Epidermal melanocyte (primary cell): ENCODE results near the gene CDH2.

Source experiments
- DNase-seq: peaks from one replicate; pipeline ENCODE4 v3.0.0; 2011; ENCODE audit warnings: low spot score; ENCODE audit not compliant: insufficient read length

The CDH2 gene

DNA sequence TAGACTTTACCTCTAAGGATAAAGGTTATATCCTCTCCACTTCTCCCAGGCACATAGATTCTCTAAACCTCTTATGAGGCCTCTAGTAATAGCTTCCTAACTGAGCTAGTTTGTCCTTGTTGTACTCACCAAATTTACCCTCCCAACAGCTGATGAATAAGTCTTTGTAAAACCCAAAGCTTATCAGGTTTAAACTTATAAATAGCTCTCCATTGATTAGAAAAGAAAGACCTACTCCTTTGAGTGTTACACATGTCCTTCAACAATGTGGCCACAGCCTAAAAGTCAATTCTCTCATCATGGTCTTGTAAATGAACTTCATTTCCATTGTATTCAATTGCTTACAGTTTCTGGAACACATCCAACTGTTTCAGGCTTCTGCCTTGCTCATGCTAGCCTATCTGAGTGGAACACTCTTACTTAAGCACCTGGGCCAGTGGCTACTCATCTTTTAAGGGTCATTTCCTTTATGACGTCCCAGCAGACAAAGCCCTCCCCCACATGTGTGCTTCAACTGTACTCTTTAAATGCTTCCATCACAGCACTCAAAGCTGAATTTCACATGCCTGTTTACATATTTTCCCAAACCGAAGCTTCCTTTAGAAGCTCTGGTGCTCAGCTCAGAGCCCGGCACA lies 131.6 kb downstream of the CDH2 start:
- no peak for DNase-seq

DNA sequence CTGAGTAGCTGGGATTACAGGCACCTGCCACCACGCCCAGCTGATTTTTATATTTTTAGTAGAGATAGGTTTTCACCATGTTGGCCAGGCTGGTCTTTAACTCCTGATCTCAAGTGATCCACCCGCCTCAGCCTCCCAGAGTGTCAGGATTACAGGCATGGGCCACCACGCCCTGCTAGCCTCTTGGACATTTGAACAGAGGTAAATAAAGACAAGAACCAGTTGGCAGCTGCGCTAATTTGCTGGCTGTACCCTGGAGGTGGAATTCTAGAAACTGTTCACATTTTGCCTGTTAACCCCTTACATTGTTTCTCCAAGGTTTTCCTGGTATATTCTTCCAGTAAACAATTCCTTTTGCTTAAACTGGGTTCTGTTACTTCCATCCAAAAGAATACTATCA lies 132.9 kb downstream of the CDH2 start:
- no peak for DNase-seq

DNA sequence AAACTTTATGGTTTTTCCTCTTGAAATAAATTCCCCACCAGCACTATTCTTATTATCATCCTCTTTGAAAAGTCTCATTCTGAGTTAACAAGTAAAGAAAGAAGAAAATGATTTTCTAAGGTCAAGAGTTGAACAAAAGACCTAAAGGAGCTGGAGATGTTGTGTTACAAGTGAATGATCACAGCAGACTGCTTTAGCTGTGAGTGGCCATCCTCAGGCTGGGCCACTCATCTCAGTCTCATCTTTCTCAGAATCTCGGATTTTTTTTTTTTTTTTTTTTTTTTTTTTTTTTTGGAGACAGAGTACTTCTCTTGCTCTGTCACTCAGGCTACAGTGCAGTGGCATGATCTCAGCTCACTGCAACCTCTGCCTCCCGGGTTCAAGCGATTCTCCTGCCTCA lies 133.3 kb downstream of the CDH2 start:
- no peak for DNase-seq

DNA sequence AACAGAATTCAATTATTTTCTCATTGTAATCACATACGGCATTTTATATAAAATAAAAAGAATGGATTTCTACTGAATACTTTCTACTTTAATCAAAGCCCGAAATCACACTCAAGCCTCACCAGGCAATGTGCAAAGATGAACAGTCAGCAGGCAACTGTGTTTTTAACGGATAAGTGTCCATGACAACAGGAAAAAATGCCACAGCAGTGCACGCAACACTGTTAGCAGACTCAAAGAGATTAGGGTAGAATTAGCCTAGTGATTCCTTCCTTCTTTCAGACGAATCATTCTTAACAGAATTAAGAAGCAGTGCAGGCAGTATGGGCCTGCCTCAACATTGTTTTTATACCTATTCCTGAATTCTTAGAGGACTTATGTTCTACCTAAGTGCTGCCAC lies 135.6 kb downstream of the CDH2 start:
- DNase-seq, result no peak

DNA sequence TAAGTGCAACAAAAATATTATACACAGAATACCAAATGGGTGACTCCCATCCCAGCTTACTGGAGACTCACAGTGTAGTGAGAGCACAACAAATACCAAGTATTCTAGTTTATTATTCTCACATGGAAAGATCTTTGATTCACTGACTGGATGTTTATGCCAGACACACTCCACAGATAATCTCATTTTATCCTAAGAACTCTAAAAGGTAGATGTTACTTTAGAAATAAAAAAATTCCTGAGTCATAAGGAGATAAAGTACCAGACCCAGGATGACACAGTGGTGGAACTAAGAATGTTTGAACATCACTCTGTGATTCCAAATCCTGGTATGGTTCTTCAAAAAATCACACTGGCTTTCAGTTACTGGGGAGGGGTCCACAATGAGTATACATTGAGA lies 136.2 kb downstream of the CDH2 start:
- DNase-seq, result no peak

DNA sequence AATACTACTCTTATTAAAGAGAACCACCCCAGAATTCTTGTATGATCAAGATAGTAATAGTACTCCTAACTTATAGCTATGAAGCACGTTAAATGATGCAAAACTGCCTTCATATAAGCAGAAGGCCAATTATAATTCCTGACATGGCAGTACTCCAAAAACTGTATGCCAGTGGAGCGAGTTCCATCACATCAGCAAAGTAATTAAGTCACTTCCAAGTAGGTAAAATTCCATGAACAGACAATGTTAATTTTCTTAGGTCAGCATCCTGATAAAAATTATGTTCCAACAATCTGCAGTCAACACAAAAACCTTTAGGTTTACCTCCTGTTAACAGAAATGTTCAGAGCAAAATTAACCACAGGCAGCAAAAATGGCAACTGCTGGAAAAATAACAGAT lies 136.7 kb downstream of the CDH2 start:
- DNase-seq, result no peak

DNA sequence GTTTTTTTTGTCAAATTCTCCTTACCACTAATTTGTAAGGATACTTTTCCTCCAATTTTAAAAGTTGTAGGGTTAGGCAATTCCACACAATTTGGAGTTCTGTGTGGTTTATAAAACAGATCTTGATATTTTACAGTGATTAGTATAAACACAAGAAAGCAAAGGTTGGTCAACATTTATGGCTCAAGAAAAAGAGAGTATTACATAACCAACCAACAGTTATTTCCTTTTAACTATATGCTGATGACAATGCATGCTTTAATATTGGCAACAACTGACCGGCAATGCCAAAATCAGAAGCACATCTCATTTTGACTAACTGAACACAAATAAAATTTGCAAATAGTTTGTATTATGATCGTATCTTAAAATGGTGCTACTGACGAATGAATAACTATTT lies 137.2 kb downstream of the CDH2 start:
- DNase-seq, result no peak

DNA sequence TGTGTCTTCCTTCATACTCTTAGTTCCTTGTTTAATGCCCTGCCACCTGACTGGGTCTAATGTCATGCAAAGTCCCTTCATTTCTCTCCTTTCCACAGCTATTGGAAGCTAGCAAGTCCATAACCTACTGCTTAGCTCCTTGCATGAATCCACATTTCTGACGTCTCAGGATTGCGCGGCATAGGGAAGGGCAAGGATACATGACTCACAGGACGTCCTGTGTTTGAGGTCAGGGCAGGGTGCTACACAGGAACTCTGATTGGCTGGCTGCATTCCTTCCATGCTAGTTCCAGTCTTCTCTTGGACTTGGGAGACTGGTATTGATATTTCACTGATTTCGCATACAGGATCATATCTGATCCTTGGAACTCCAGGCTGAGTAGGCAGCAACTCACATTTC lies 137.9 kb downstream of the CDH2 start:
- no peak for DNase-seq

DNA sequence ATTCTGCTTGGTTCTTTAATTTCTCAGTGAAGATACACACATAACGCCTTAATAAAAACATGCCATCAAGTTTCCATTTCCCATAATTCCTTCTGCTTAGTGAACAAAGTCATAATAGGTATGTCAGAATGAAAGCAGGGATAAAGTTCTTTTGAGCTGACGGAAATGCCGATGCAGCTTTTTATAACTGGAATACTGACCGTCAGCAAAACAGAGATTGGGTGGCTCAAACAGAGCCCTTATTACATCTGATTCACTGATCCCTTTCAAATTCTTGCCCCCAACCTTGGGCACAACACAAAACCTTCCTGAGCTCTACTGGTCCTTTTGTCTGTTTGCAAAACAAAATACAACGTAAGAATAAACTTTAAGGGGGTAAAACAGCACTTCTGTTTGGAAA lies 140.4 kb downstream of the CDH2 start:
- DNase-seq, result no peak

DNA sequence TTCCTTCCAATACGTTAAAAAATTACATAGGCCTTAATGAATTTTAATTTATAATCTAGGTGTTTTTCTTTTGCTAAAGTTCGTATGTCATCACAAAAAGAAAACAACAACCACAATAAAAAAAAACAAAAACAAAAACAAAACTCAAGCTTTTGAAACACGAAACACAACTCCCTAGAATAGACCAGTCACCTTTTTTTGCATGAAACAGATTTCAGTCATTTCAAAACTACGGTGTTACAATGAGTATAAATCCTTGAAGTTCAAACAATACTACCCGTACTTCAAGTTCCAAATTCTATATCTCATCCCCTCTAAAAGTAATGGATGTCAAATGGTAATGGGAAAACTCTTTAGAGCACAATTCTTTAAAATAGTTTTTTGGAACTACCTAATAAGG lies 142.4 kb downstream of the CDH2 start:
- DNase-seq, result no peak

DNA sequence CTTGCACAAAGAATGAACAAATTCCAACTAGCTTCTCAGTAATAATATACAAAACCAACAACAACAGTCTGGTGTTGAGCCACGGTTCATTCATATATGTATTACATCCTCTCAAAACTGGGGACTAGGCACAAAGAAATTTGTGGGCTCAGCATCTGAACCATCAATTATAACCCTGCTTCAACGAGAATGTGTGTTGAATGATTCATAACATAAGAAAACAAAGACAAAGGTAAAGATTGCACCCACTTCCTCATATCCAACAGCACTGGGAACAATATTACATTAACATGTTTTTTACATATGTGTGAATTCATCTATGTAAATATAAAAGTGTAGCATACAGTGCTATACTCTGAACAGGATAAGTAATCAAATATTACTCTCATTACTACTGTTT lies 144.8 kb downstream of the CDH2 start:
- no peak for DNase-seq

DNA sequence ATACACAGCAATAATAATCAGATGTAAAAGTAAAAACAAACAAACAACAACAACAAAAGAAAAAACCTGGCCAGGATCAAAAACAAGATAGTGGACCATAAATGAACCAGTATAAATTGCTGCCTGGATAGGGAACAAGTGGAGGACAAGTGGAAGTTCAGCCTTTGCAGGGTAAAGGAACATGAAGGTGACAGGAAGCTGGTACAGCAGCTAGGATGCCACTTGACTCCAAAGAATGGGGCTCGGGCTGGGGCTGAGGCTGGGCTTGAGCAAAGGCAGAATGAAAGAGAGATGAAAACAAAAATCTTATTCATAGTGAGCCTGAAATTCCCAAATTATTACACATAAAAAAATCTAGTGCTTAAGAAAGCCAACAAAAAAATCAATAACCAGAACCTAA lies 146.5 kb downstream of the CDH2 start:
- DNase-seq, result no peak

DNA sequence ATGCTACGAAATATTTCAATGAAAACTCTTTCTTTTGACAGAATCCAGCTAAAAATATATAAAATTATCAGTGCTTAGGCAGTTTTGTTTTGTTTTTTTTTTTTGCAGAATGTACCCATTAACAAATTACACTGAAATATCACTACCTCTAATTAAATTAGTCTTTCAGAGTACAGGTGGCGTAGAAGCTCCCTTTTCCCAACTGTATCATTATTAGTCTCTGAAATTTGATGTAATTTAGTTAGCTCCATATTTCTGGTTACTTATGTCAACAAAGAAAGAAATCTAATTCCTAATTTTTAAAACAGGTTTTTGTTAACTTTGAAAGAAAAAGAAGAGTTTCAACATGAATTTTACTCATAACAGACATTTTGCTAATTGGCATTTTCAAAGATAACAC lies 149.2 kb downstream of the CDH2 start:
- no peak for DNase-seq

DNA sequence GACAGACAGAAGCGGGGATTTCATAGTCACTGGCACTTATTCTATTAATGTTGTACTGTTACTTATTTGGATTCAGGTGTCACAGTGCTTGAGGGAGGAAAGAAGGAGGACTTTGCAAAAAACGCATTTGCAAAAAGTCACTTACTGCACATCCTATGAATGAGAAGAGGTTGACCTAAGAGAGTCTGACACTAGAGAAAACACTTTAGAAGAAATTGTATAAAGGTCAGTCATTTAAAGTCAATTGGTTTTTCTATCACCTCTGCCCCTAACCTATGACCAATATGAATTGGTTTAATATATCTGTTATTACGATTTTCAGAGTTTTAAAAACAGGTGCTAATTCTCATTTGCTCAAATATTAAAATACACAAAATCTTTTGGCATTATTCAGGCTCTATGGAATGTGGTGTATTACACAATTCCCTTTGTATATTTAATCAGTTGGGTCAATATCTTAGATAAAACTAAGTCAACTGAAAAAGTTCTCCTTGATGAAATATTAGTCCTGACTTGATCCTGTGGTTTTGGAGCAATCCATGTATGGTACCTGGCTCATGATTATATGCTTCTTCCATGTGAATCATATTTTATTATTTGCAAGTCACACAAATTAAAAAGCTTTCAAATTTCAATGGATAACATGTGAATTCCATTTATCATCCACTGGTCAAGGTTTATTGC lies 157.4 kb downstream of the CDH2 start:
- DNase-seq, result no peak

DNA sequence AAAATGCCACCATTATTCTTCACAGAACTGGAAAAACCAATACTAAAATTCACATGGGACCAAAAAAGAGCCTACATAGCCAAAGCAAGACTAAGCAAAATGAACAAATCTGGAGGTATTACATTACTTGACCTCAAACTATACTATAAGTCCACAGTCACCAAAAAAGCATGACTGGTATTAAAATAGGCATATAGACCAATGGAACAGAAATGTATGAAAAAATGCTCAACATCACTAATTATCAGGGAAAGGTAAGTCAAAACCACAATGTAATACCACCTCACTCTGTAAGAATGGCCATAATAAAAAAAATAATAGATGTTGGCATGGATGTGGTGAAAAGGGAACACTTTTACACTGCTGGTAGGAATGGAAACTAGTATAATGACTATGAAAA lies 158.6 kb downstream of the CDH2 start:
- DNase-seq, result no peak

DNA sequence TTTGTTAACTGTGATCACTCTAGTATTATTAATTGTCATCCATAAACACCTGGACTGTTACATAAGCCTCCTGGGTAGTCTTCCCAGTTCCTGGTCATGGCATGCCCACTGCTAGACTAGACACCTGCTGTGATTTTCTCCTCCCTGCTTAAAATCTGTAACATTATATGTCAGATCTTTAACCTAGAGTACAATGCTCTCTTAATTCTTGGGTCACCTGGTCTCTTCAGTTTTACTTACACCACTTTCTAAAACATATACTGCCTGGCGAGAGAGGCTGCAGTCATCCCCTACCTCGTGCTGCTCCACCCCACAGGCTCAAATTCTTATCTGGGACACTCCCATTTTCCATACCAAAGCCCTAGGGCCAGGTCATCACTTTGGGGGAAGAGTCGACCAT lies 161.3 kb downstream of the CDH2 start:
- DNase-seq, result no peak

DNA sequence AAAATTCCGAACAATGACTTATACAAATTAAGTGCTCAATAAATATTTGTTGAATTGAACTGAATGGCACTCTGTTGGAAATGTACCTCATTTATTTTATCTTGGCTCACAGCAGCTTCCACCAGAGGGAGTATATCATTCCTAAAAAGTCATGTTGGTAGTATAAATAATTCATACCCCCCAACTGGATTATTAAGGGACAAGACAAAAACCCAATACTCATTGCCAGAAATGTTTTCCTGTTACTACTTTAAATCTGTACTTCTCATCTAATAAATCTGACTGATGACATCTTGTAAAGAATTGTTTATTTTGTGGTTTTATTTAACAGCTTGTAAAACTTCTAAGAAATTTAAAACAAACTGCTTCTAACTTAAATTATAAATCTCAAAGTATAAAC lies 163.9 kb downstream of the CDH2 start:
- no peak for DNase-seq

DNA sequence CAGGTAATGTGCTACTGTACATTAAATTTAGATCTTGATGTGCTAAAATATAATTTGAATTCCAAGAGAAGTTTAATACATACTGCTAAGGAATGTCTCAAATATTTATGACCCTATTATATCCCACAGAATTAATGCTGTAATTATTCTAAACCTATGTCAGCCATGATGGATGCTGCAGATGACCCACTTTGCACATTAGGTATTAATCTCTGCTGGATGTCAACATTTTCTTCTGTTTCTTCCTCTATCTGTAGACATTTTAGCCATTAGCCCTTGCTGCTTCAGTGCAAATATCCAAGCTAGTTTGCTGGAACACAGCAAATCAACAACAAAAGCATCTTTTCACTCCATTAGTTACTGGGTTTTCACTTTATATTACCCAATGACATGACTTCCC lies 164.6 kb downstream of the CDH2 start:
- no peak for DNase-seq

DNA sequence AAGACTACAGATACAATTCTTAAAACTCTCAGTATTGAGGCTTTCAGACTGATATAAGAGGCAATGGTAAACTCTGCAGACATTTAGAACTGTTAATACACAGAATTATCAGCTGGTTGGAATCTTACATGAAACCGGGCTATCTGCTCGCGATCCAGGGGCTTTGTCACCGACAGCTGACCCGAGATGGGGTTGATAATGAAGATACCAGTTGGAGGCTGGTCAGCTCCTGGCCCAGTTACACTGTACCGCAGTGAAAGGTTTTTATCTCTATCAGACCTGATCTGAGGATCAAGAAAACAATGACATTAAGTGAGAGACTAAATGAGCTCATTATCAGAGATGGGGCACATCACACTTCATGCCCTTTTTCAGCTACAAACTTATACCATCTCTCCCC lies 167.3 kb downstream of the CDH2 start:
- no peak for DNase-seq

DNA sequence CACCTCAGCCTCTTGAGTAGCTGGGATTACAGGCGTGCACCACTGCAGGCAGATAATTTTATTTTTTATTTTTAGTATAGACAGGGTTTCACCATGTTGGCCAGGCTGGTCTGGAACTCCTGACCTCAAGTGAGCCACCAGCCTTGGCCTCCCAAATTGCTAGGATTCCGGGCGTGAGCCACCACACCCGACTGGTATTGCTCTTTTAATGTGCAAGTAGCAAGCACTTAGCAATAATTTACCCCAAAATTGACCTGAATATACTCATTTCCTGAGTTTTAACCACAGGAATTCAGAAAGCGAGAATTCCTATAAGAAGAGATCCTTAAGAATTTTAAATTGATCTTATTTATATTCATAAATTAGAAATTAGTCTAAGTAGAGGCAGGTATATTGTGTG lies 169.1 kb downstream of the CDH2 start:
- no peak for DNase-seq

DNA sequence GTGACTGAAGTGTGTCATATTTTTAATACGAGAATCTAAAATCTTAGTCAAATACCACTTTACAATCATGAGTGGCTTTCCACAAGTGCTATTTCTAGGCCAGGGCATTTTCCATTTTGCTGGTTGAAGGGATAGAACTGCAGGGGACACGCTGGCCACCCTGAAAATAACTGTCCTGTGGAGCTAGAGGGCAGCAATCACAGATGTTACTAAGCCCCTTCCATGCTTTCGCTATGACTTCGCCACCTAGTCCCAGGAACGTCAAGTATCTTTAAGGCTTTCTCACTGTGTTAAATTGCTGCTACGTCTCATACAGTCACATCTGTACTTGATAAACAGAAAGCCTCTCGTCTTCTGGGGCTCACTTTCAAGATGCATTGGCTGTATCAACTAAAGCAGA lies 171.8 kb downstream of the CDH2 start:
- no peak for DNase-seq

DNA sequence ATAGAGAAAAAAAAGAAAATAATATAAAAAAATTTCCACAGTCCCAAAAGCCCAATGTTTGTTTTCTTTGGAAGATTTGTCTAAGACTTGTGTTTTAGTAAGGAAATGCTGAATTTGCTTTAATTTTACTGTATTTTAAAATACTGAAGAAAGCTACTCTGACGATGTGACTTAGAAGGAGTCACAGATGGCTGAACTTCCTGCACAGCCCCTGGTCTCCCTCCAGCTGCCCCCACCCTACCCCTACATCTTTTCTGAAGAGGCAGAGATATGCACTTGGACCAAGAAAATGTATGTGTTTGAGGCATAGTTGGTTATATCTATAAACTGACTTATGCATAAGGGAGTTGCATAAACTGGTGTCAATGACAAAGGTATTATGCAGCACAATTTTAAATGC lies 172.3 kb downstream of the CDH2 start:
- DNase-seq, result no peak

DNA sequence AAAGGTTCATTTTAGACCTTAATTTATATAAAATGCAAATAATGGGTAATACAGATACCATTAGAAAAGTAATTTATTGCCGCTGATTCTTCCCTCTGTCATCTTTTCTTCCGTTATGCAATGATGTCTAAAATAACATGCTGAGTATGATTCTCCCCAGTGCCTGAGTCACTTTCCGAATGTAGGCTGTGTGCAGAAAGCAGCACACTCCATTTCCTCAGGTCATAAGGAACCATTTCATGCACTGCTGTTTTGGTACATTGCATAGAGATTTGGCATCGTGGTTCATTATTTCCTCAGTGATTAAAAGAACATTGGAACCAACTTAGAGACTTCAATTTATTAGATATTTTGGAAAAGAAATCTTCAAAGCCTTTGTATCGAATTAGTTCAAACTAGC lies 173.5 kb downstream of the CDH2 start:
- no peak for DNase-seq

DNA sequence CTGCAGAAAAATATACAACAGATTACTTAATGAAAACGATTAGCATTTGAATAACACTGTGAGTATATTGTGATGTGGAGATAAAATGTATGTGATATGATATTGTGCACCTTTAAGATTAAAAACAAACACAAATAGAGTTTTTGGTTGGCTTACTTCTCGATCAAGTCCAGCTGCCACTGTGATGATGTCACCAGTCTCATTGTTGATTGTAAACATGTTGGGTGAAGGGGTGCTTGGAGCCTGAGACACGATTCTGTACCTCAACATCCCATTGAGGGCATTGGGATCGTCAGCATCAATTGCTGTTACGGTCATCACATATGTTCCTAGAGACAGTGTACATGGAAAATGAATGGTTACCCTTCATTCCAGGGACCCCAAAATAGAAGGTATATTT lies 174.1 kb downstream of the CDH2 start:
- DNase-seq, result no peak
